Neural cell (in vitro differentiated cells): Measurements from ENCODE around the gene SAMD8. TPM values are rescaled to one million over a fixed set of nuclear protein-coding genes. Genes with fewer than 3 reads are reported as not detected.

Experiments used
- H2AFZ ChIP-seq: fragments of 200-600, 300-800 bp; sonication (generic), shearing (Covaris generic); 2 replicates; pipeline ENCODE4 v1.6.0; 2014; ENCODE audit warnings: low read depth, mild to moderate bottlenecking, antibody characterized with exemption, low read length, moderate library complexity
- H3F3A ChIP-seq: fragments of 200-600 bp; shearing (Covaris generic); 2 replicates; pipeline ENCODE4 v1.6.1; 2016; ENCODE audit warnings: mild to moderate bottlenecking, moderate library complexity, mixed read lengths, antibody characterized with exemption, low read length; ENCODE audit not compliant: insufficient read depth, poor library complexity, severe bottlenecking
- H3K27ac ChIP-seq: fragments of 200-600, 300-800 bp; sonication (generic), shearing (Covaris generic); 2 replicates; pipeline ENCODE4 v1.5.1; 2014; ENCODE audit warnings: mild to moderate bottlenecking, low read length, moderate library complexity
- H3K27me3 ChIP-seq: fragments of 300-800, 200-600 bp; sonication (generic), shearing (Covaris generic); 2 replicates; pipeline ENCODE4 v1.6.0; 2014; ENCODE audit warnings: mild to moderate bottlenecking, low read depth, low read length, moderate library complexity; ENCODE audit not compliant: insufficient read depth
- H3K36me3 ChIP-seq: fragments of 300-800, 200-600 bp; sonication (generic), shearing (Covaris generic); 2 replicates; pipeline ENCODE4 v1.5.1; 2014; ENCODE audit warnings: mild to moderate bottlenecking, antibody characterized with exemption, low read length, moderate library complexity; ENCODE audit not compliant: insufficient read depth
- H3K4me2 ChIP-seq: fragments of 300-800, 200-600 bp; sonication (generic), shearing (Covaris generic); 2 replicates; pipeline ENCODE4 v1.6.0; 2014; ENCODE audit warnings: mild to moderate bottlenecking, low read length
- H3K4me3 ChIP-seq: fragments of 300-800, 200-600 bp; sonication (generic), shearing (Covaris generic); 2 replicates; pipeline ENCODE4 v1.5.1; 2014; ENCODE audit warnings: mild to moderate bottlenecking, low read length, moderate library complexity
- H3K79me2 ChIP-seq: fragments of 200-600 bp; shearing (Covaris generic); replicated peaks from 2 replicates; pipeline ENCODE4 v1.6.0; 2014; ENCODE audit warnings: mild to moderate bottlenecking, low read length, moderate library complexity; ENCODE audit not compliant: insufficient read depth
- H3K9ac ChIP-seq: fragments of 300-800, 200-600 bp; sonication (generic), shearing (Covaris generic); 2 replicates; pipeline ENCODE4 v1.6.1; 2016; ENCODE audit warnings: mild to moderate bottlenecking, low read length, mixed read lengths
- H3K9me2 ChIP-seq: fragments of 200-600 bp; shearing (Covaris generic); 2 replicates; pipeline ENCODE4 v1.6.1; 2016; ENCODE audit warnings: mild to moderate bottlenecking, low read length, mixed read lengths; ENCODE audit not compliant: insufficient read depth
- H3K9me3 ChIP-seq: fragments of 200-600, 300-800 bp; sonication (generic), shearing (Covaris generic); 2 replicates; pipeline ENCODE4 v1.6.1; 2016; ENCODE audit warnings: mild to moderate bottlenecking, mixed run types, low read length, moderate library complexity, mixed read lengths
- H4K20me1 ChIP-seq: fragments of 200-600 bp; shearing (Covaris generic); 2 replicates; pipeline ENCODE4 v1.6.1; 2016; ENCODE audit warnings: mild to moderate bottlenecking, mixed run types; ENCODE audit not compliant: insufficient read depth
- CTCF ChIP-seq: fragments of 450-650 bp; IDR thresholded peaks from 2 replicates; pipeline ENCODE4 v1.5.1; 2014; ENCODE audit warnings: antibody characterized with exemption, mild to moderate bottlenecking, moderate library complexity; ENCODE audit not compliant: poor library complexity, severe bottlenecking
- EP300 ChIP-seq: fragments of 450-650 bp; conservative IDR thresholded peaks from 2 replicates; pipeline ENCODE4 v1.6.1; 2014; ENCODE audit warnings: antibody characterized with exemption, mild to moderate bottlenecking, moderate library complexity; ENCODE audit not compliant: poor library complexity, severe bottlenecking
- EZH2 ChIP-seq: fragments of 200-600, 300-800 bp; shearing (Covaris generic), sonication (generic); IDR thresholded peaks from 2 replicates; pipeline ENCODE4 v1.6.1; 2014; ENCODE audit warnings: antibody characterized with exemption, low read length, borderline replicate concordance, mild to moderate bottlenecking; ENCODE audit not compliant: insufficient read depth, poor library complexity, severe bottlenecking
- MXI1 ChIP-seq: fragments of 450-650 bp; conservative IDR thresholded peaks from 2 replicates; pipeline ENCODE4 v1.6.1; 2014; ENCODE audit warnings: antibody characterized with exemption, mild to moderate bottlenecking; ENCODE audit not compliant: poor library complexity, severe bottlenecking
- POLR2AphosphoS5 ChIP-seq: IDR thresholded peaks from 2 replicates; pipeline ENCODE4 v1.6.1; 2012
- RAD21 ChIP-seq: fragments of 450-650 bp; conservative IDR thresholded peaks from 2 replicates; pipeline ENCODE4 v1.6.1; 2014; ENCODE audit warnings: antibody characterized with exemption, mild to moderate bottlenecking, moderate library complexity
- REST ChIP-seq: IDR thresholded peaks from 2 replicates; pipeline ENCODE4 v1.6.1; 2012; ENCODE audit warnings: borderline replicate concordance
- SMC3 ChIP-seq: fragments of 450-650 bp; conservative IDR thresholded peaks from 2 replicates; pipeline ENCODE4 v1.6.1; 2014; ENCODE audit warnings: antibody characterized with exemption, mild to moderate bottlenecking, moderate library complexity; ENCODE audit not compliant: poor library complexity
- TAF1 ChIP-seq: IDR thresholded peaks from 2 replicates; pipeline ENCODE4 v1.6.1; 2012; ENCODE audit warnings: low read depth
- polyA plus RNA-seq: library from polyadenylated mRNA; depleted of rRNA; stranded (reverse); fragments of >200 nt; gene quantifications from 2 replicates; pipeline ENCODE4 v1.2.3, GENCODE V29; 2014

Gene SAMD8
- polyA plus RNA-seq, 1 donor from 2014 or later = 32.9 TPM

- Histone ChIP-seq H3K79me2 (peaks cover 8% of the 10 kb centered on the region), H3K36me3 (no peaks in the 10 kb centered on the region), H3K27me3 (no peaks in the 10 kb centered on the region), H3K27ac (no peak overlapping the region), H3K4me2 (no peak overlapping the region), H4K20me1 (no peaks in the 10 kb centered on the region), H3K9me3 (no peaks in the 10 kb centered on the region), H2AFZ (no peak overlapping the region), H3K9me2 (no peaks in the 10 kb centered on the region), H3K4me3 (no peak overlapping the region), H3K9ac (no peak overlapping the region), H3F3A (no peaks in the 10 kb centered on the region)
- TF ChIP-seq REST (no peak), MXI1 (no peak), EZH2 (no peak), CTCF (no peak), TAF1 (no peak), EP300 (no peak), POLR2AphosphoS5 (no peak), RAD21 (no peak), SMC3 (no peak)
These were observed 26.3 kb downstream of the SAMD8 start for GRCh38 chr10:75137533-75138438.

- Histone ChIP-seq H3K9ac (no peak overlapping the region), H3K27me3 (no peaks in the 10 kb centered on the region), H3K9me2 (no peaks in the 10 kb centered on the region), H4K20me1 (no peaks in the 10 kb centered on the region), H3K4me2 (no peak overlapping the region), H3K36me3 (no peaks in the 10 kb centered on the region), H3K4me3 (no peak overlapping the region), H3K9me3 (no peaks in the 10 kb centered on the region), H3K79me2 (peaks cover 9% of the 10 kb centered on the region), H2AFZ (no peak overlapping the region), H3K27ac (no peak overlapping the region), H3F3A (no peaks in the 10 kb centered on the region)
- TF ChIP-seq EP300 = no peak
- no peak for TF ChIP-seq EZH2
- no peak for TF ChIP-seq RAD21
- TF ChIP-seq SMC3 = no peak
- TF ChIP-seq TAF1 = no peak
- TF ChIP-seq MXI1 = no peak
- no peak for TF ChIP-seq CTCF
These were observed 28.8 kb downstream of the SAMD8 start for GRCh38 chr10:75140246-75140645.
